Measurements from ENCODE around the gene PTPRN2.

DNA sequence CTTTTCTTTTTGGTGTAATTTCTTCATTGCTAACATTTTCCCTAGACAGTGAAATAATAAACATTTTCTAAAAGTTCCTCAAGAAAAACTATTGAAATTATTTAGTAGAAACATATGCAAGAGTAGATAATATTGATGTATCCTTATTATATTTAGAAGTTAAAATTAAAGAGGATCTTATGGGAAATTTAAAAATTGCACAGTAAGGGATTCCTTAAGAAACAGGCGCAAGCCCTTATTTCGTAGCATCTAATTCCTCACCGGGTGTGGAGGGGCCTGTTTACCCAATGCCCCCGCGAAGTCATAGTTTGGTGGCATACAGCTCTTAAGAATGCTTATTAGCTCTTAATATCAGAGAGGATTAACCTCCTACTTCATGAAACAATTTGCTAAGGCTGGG, 783.7 kb downstream of the PTPRN2 start:
- TF ChIP-seq, protein P1, sequence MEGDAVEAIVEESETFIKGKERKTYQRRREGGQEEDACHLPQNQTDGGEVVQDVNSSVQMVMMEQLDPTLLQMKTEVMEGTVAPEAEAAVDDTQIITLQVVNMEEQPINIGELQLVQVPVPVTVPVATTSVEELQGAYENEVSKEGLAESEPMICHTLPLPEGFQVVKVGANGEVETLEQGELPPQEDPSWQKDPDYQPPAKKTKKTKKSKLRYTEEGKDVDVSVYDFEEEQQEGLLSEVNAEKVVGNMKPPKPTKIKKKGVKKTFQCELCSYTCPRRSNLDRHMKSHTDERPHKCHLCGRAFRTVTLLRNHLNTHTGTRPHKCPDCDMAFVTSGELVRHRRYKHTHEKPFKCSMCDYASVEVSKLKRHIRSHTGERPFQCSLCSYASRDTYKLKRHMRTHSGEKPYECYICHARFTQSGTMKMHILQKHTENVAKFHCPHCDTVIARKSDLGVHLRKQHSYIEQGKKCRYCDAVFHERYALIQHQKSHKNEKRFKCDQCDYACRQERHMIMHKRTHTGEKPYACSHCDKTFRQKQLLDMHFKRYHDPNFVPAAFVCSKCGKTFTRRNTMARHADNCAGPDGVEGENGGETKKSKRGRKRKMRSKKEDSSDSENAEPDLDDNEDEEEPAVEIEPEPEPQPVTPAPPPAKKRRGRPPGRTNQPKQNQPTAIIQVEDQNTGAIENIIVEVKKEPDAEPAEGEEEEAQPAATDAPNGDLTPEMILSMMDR (IDR thresholded peaks at IDR 0.05) = no peak
- TF ChIP-seq POLR2A (IDR thresholded peaks at IDR 0.05) = no peak
